Stimulated activated naive CD8-positive, alpha-beta T cell treated with anti-CD3 and anti-CD28 coated beads, Interleukin-15, Interleukin-2, amounts not matched to agents 100 ng/mL and 50 ng/mL, for 24 hours (primary cell): ENCODE measurements around the gene KLHL29.

Experiments
- H3K27ac Mint-ChIP-seq: one replicate; pipeline ENCODE4 v1.8.0; 2021; ENCODE audit warnings: mild to moderate bottlenecking, mixed read lengths
- H3K27me3 Mint-ChIP-seq: one replicate; pipeline ENCODE4 v1.8.0; 2021; ENCODE audit warnings: mixed read lengths
- H3K36me3 Mint-ChIP-seq: one replicate; pipeline ENCODE4 v1.8.0; 2021; ENCODE audit warnings: low read depth, mixed read lengths
- H3K4me1 Mint-ChIP-seq: one replicate; pipeline ENCODE4 v1.8.0; 2021; ENCODE audit warnings: low read depth, mixed read lengths
- H3K4me3 Mint-ChIP-seq: one replicate; pipeline ENCODE4 v1.8.0; 2021; ENCODE audit warnings: mild to moderate bottlenecking, mixed read lengths
- H3K9me3 Mint-ChIP-seq: one replicate; pipeline ENCODE4 v1.8.0; 2021; ENCODE audit warnings: mixed read lengths

Gene KLHL29

GRCh38 chr2:23657934-23658333 lies 273.0 kb downstream of the KLHL29 start:
- Mint-ChIP-seq H3K9me3 (no peaks in the 10 kb centered on the region), H3K36me3 (no peaks in the 10 kb centered on the region), H3K4me3 (no peak overlapping the region), H3K27ac (no peak overlapping the region), H3K4me1 (peaks cover 8% of the 10 kb centered on the region), H3K27me3 (peaks cover 7% of the 10 kb centered on the region)

GRCh38 chr2:23658466-23658942 lies 273.5 kb downstream of the KLHL29 start:
- H3K9me3 Mint-ChIP-seq: no peaks in the 10 kb centered on the region
- peaks cover 8% of the 10 kb centered on the region for H3K4me1 Mint-ChIP-seq
- no peaks in the 10 kb centered on the region for H3K36me3 Mint-ChIP-seq
- peak overlapping the region; percentile 45 for H3K27ac Mint-ChIP-seq
- H3K27me3 Mint-ChIP-seq: peaks cover 9% of the 10 kb centered on the region
- H3K4me3 Mint-ChIP-seq: no peak overlapping the region

GRCh38 chr2:23659328-23659727 lies 274.3 kb downstream of the KLHL29 start:
- H3K27me3 Mint-ChIP-seq: peaks cover 17% of the 10 kb centered on the region
- H3K36me3 Mint-ChIP-seq: no peaks in the 10 kb centered on the region
- no peak overlapping the region for H3K27ac Mint-ChIP-seq
- no peaks in the 10 kb centered on the region for H3K9me3 Mint-ChIP-seq
- peaks cover 8% of the 10 kb centered on the region for H3K4me1 Mint-ChIP-seq
- no peak overlapping the region for H3K4me3 Mint-ChIP-seq

DNA sequence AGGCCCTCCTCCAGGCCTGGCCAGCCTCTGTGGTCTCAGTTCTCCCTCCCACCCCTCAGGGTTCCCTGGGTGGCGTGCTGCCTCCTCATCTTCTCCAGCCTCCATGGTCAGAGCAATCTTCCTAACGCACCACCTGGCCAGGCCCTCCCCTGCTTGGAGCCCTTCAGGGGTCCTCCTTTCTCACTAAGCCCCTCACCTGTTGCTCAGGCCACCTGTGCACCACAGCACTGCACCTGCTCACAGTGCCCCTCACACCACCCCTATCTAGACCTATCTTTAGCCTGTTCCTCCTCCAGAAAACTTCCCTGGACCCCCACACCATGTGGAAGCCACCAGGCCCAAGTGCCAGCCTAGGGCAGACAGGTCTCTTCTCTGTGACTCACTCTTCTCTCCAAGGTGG lies 274.8 kb downstream of the KLHL29 start:
- Mint-ChIP-seq H3K36me3 (no peaks in the 10 kb centered on the region), H3K4me3 (no peak overlapping the region), H3K4me1 (peaks cover 8% of the 10 kb centered on the region), H3K27me3 (peaks cover 17% of the 10 kb centered on the region), H3K27ac (no peak overlapping the region), H3K9me3 (no peaks in the 10 kb centered on the region)

- no peak overlapping the region for H3K27ac Mint-ChIP-seq
- H3K4me3 Mint-ChIP-seq: no peak overlapping the region
- H3K36me3 Mint-ChIP-seq: no peaks in the 10 kb centered on the region
- peaks cover 8% of the 10 kb centered on the region for H3K4me1 Mint-ChIP-seq
- peaks cover 17% of the 10 kb centered on the region for H3K27me3 Mint-ChIP-seq
- H3K9me3 Mint-ChIP-seq: no peaks in the 10 kb centered on the region
Measured at GRCh38 chr2:23660237-23660636, 275.3 kb downstream of the KLHL29 start.

- H3K27ac Mint-ChIP-seq: no peak overlapping the region
- H3K36me3 Mint-ChIP-seq: no peaks in the 10 kb centered on the region
- H3K4me3 Mint-ChIP-seq: no peak overlapping the region
- H3K9me3 Mint-ChIP-seq: no peaks in the 10 kb centered on the region
- peaks cover 8% of the 10 kb centered on the region for H3K4me1 Mint-ChIP-seq
- H3K27me3 Mint-ChIP-seq: peaks cover 17% of the 10 kb centered on the region
Measured at GRCh38 chr2:23661276-23662050, 276.5 kb downstream of the KLHL29 start.

GRCh38 chr2:23662466-23662865 lies 277.5 kb downstream of the KLHL29 start:
- no peaks in the 10 kb centered on the region for H3K9me3 Mint-ChIP-seq
- no peak overlapping the region for H3K4me3 Mint-ChIP-seq
- H3K27me3 Mint-ChIP-seq: peaks cover 17% of the 10 kb centered on the region
- H3K27ac Mint-ChIP-seq: no peak overlapping the region
- peaks cover 8% of the 10 kb centered on the region for H3K4me1 Mint-ChIP-seq
- no peaks in the 10 kb centered on the region for H3K36me3 Mint-ChIP-seq

GRCh38 chr2:23662941-23663920 lies 278.3 kb downstream of the KLHL29 start:
- H3K4me1 Mint-ChIP-seq: peaks cover 8% of the 10 kb centered on the region
- H3K27me3 Mint-ChIP-seq: peaks cover 17% of the 10 kb centered on the region
- no peaks in the 10 kb centered on the region for H3K36me3 Mint-ChIP-seq
- H3K27ac Mint-ChIP-seq: no peak overlapping the region
- no peaks in the 10 kb centered on the region for H3K9me3 Mint-ChIP-seq
- H3K4me3 Mint-ChIP-seq: no peak overlapping the region

DNA sequence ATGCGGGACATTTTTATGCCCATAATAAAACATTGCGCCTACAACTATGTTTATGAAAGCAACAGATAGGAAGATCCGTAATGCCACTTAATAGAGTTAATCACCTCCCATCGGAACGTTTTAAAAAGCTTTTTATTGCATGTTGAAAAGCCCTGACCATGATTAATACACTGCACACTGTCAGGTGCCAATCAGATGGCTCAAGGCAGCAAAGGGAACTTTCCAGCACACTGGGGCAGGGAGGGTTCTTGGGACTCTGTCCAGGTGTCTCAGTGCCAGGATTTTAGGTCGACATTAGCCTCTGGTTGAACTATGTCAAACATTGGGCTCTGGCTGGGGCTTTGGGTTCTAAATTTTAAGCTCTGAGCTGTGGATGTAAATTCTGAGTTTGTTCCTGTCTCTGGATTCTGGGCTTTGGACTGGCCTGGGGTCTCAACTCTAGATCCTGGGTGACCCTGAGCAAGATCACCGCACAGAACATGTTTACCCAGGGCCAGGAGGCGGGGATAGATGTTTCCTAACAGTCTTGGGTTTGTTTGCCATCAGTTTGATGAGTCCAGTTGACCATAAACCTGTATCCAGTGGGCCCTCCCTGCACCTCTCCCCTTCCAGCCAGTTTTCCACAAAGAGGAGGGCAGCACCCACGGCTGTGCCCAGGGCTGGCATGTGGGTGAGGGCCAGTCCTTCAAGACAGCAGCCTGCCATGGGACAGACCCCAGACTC lies 279.2 kb downstream of the KLHL29 start:
- no peak overlapping the region for H3K4me3 Mint-ChIP-seq
- H3K36me3 Mint-ChIP-seq: no peaks in the 10 kb centered on the region
- H3K27me3 Mint-ChIP-seq: peaks cover 14% of the 10 kb centered on the region
- no peaks in the 10 kb centered on the region for H3K4me1 Mint-ChIP-seq
- no peaks in the 10 kb centered on the region for H3K9me3 Mint-ChIP-seq
- H3K27ac Mint-ChIP-seq: no peak overlapping the region

GRCh38 chr2:23666241-23666979 lies 281.4 kb downstream of the KLHL29 start:
- H3K4me1 Mint-ChIP-seq: no peaks in the 10 kb centered on the region
- H3K27me3 Mint-ChIP-seq: peaks cover 14% of the 10 kb centered on the region
- no peak overlapping the region for H3K27ac Mint-ChIP-seq
- H3K4me3 Mint-ChIP-seq: no peak overlapping the region
- H3K36me3 Mint-ChIP-seq: no peaks in the 10 kb centered on the region
- no peaks in the 10 kb centered on the region for H3K9me3 Mint-ChIP-seq

GRCh38 chr2:23666980-23667357 lies 282.0 kb downstream of the KLHL29 start:
- Mint-ChIP-seq H3K9me3 (no peaks in the 10 kb centered on the region), H3K36me3 (no peaks in the 10 kb centered on the region), H3K4me3 (no peak overlapping the region), H3K4me1 (no peaks in the 10 kb centered on the region), H3K27me3 (peaks cover 13% of the 10 kb centered on the region), H3K27ac (no peak overlapping the region)

DNA sequence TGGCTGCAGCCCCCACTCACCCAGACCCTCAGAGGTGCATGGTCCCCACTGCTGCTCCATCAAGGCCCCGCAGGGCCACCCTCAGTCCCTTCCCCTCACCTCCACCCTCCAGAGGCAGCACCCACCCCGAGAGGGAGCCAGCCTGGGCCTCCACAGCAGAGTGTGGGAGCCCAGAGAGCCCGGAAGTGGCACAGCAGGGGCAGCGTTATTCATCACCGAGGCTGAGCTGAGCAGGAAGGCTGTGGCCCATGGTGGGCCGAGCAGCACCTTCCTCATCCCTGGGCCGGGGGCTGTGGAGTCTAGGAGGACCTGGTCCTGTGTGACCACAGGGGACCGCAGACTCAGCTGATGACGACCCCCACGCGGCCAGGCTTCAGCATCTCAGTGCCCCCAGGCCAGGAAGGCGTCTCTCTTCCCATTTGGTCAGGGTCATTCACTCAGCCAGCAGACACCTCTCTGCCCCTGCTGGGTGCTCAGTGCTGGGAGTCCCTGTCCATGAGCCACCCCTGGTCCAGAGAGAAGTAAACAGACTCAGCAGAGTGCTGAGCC lies 283.9 kb downstream of the KLHL29 start:
- peaks cover 10% of the 10 kb centered on the region for H3K27me3 Mint-ChIP-seq
- no peak overlapping the region for H3K27ac Mint-ChIP-seq
- H3K4me1 Mint-ChIP-seq: no peaks in the 10 kb centered on the region
- no peaks in the 10 kb centered on the region for H3K36me3 Mint-ChIP-seq
- H3K4me3 Mint-ChIP-seq: no peak overlapping the region
- H3K9me3 Mint-ChIP-seq: no peaks in the 10 kb centered on the region

DNA sequence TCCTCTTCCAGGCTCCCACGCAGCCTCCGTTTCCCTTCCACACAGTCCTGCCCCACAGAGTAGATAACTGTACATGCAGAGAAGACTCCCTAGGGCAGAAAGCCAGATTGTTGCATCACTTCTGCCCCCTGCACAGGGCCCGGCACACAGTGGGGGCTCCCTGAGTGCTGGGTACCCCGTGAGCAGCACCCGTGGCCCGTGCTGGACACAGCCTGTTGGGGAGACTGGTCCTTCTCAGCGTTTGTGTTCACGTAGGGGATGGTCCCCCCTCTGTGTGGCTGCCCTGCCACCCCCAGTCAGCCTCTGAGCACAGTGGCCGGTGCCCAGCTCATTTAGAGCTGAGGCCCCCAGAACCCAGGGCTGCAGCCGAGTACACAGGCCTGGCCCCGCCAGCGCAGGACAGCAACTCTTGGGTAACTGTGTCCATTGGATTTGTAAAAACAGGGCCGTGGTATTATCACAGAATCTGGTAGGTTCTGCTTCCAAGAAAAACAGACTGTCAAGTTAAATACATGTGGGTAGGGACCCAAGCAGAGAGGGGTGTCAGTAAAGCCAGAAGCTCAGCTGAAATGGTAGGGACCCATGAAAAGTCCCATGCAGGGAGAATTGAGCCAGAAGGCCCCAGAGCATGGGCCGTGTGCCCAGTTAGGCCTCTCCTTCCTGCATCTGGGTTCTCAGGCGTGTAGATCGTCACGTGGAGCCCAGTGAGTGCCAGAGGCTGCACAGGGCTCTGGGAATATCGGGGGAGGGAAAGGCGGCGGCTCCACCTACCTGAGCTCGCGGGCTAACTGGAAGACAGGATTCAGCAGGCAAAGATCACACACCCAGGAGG lies 284.6 kb downstream of the KLHL29 start:
- no peak overlapping the region for H3K27ac Mint-ChIP-seq
- H3K9me3 Mint-ChIP-seq: no peaks in the 10 kb centered on the region
- H3K4me1 Mint-ChIP-seq: no peaks in the 10 kb centered on the region
- peaks cover 5% of the 10 kb centered on the region for H3K27me3 Mint-ChIP-seq
- no peaks in the 10 kb centered on the region for H3K36me3 Mint-ChIP-seq
- no peak overlapping the region for H3K4me3 Mint-ChIP-seq
